HepG2 (cell line): ENCODE data around the gene LAG3. TPM values are rescaled to one million over a fixed set of nuclear protein-coding genes. Genes with fewer than 3 reads are reported as not detected.

Experiments
- ATAC-seq: fragments of 200-7000 bp; cut with Tn5 transposase; 3 replicates; pipeline ENCODE4 v1.9.1; 2020; ENCODE audit warnings: mild to moderate bottlenecking, moderate library complexity
- BruUV-seq: library from RNA; stranded (reverse); fragments of 400-500 nt; replicated peaks from 2 replicates; lab custom pipeline; 2021; lab: Mats Ljungman, UMichigan
- CTCF ChIA-PET: fragments of 300-600 bp; formaldehyde crosslinking; extraction: SDS; loops from one replicate; lab custom pipeline; 2021; ENCODE audit warnings: low total read pairs, inconsistent platforms, low intra/inter-chr PET ratio; lab: Yijun Ruan, JAX
- POLR2A ChIA-PET: fragments of 350-600 bp; sonication (Branson Sonifier 250); formaldehyde crosslinking; loops from one replicate; lab custom pipeline; 2020; ENCODE audit warnings: antibody characterized with exemption, inconsistent platforms; lab: Yijun Ruan, JAX
- DNase-seq: peaks from one replicate; pipeline ENCODE4 v3.0.0-alpha.2; 2015; ENCODE audit warnings: low spot score
- FAIRE-seq: peaks from 3 replicates; lab custom pipeline; 2011; peaks lifted over from hg19 to GRCh38; lab: Jason Lieb, UNC
- H2AFZ ChIP-seq: one replicate; pipeline ENCODE4 v1.6.1; 2011; ENCODE audit warnings: low read length, inconsistent platforms
- H3K27ac ChIP-seq: fragments of 300-600 bp; 3 replicates; pipeline ENCODE4 v1.8.0; 2011; ENCODE audit warnings: mixed run types, mild to moderate bottlenecking, mixed read lengths, low read length, inconsistent platforms; ENCODE audit not compliant: insufficient read depth; ENCODE audit errors: extremely low read length
- H3K27me3 ChIP-seq, 2 experiments: fragments of 200-600 bp in 1 of 2; 2 replicates in 1 of 2; 3 replicates in 1 of 2; pipeline versions ENCODE4 v1.6.0 to v1.8.0; 2011; ENCODE audit warnings: low read length in 2 of 2, mild to moderate bottlenecking in 2 of 2, moderate library complexity in 2 of 2, inconsistent platforms in 1 of 2; ENCODE audit not compliant: insufficient read depth in 2 of 2, control insufficient read depth in 1 of 2
- H3K36me3 ChIP-seq, 2 experiments: fragments of 200-600 bp in 1 of 2; replicated peaks in 1 of 2; 2 replicates in 1 of 2; 3 replicates in 1 of 2; pipeline versions ENCODE4 v1.5.1 to v1.8.0; 2011; ENCODE audit warnings: low read length in 2 of 2, inconsistent platforms in 1 of 2; ENCODE audit not compliant: insufficient read depth in 2 of 2, control insufficient read depth in 1 of 2
- H3K4me1 ChIP-seq: 2 replicates; pipeline ENCODE4 v1.5.1; 2012; ENCODE audit warnings: low read length, inconsistent platforms; ENCODE audit not compliant: insufficient read depth
- H3K4me2 ChIP-seq: 2 replicates; pipeline ENCODE4 v1.6.0; 2011; ENCODE audit warnings: low read depth, low read length, inconsistent platforms
- H3K4me3 ChIP-seq, 3 experiments: fragments of 200-600 bp in 1 of 3; sonication (generic), shearing (Covaris generic) in 1 of 3; replicated peaks in 1 of 3; 2 replicates each; pipeline ENCODE4 v1.5.1; 2011 to 2016; ENCODE audit warnings: low read length in 3 of 3, inconsistent platforms in 2 of 3, low read depth in 2 of 3, mild to moderate bottlenecking in 2 of 3, control low read depth in 1 of 3, mixed read lengths in 1 of 3; ENCODE audit not compliant: insufficient read depth in 1 of 3
- H3K79me2 ChIP-seq: one replicate; pipeline ENCODE4 v1.6.1; 2011; ENCODE audit warnings: low read length, inconsistent platforms; ENCODE audit not compliant: insufficient read depth
- H3K9ac ChIP-seq: 2 replicates; pipeline ENCODE4 v1.6.0; 2011; ENCODE audit warnings: mild to moderate bottlenecking, low read depth, low read length, inconsistent platforms; ENCODE audit not compliant: insufficient read depth
- H3K9me3 ChIP-seq: 2 replicates; pipeline ENCODE4 v1.5.1; 2012; ENCODE audit warnings: mild to moderate bottlenecking, low read length
- H4K20me1 ChIP-seq: 2 replicates; pipeline ENCODE4 v1.6.0; 2011; ENCODE audit warnings: inconsistent platforms, mild to moderate bottlenecking, low read length, moderate library complexity; ENCODE audit not compliant: insufficient read depth
- CCAR2 ChIP-seq: fragments of 200-400 bp; formaldehyde crosslinking; optimal IDR thresholded peaks from 2 replicates; pipeline ENCODE3; 2018; ENCODE audit warnings: low read depth, mild to moderate bottlenecking, low read length, moderate library complexity
- CREB3 ChIP-seq: sonication (generic); formaldehyde crosslinking; IDR thresholded peaks from 2 replicates; pipeline ENCODE4 v1.5.0; 2020; ENCODE audit warnings: missing genetic modification reagents
- DBP ChIP-seq: sonication (generic); formaldehyde crosslinking; IDR thresholded peaks from 2 replicates; pipeline ENCODE4 v1.4.0; 2020; ENCODE audit warnings: missing genetic modification reagents; ENCODE audit errors: not compliant biosample characterization
- ELF3 ChIP-seq: IDR thresholded peaks from 2 replicates; pipeline ENCODE4 v1.6.1; 2016; ENCODE audit warnings: missing genetic modification reagents, missing compliant biosample characterization
- MXD4 ChIP-seq: IDR thresholded peaks from 2 replicates; pipeline ENCODE4 v1.6.1; 2016; ENCODE audit warnings: mild to moderate bottlenecking, missing biosample characterization, missing genetic modification reagents
- MXI1 ChIP-seq: IDR thresholded peaks from 3 replicates; pipeline ENCODE4 v1.6.1; 2012; ENCODE audit warnings: low read depth, low read length, inconsistent platforms, borderline replicate concordance
- MYC ChIP-seq: sonication (generic); formaldehyde crosslinking; IDR thresholded peaks from 2 replicates; pipeline ENCODE4 v1.9.0; 2021; ENCODE audit warnings: missing genetic modification reagents, borderline replicate concordance
- POLR2AphosphoS5 ChIP-seq: IDR thresholded peaks from 2 replicates; pipeline ENCODE4 v1.6.1; 2012; ENCODE audit warnings: low read depth, low read length
- RFX1 ChIP-seq: fragments of 450-650 bp; IDR thresholded peaks from 2 replicates; pipeline ENCODE4 v1.6.1; 2017
- RXRB ChIP-seq: IDR thresholded peaks from 2 replicates; pipeline ENCODE4 v1.6.1; 2016; ENCODE audit warnings: borderline replicate concordance, missing genetic modification reagents, missing compliant biosample characterization
- SAP130 ChIP-seq: IDR thresholded peaks from 2 replicates; pipeline ENCODE4 v1.6.1; 2016; ENCODE audit warnings: low read depth
- SMAD1 ChIP-seq: sonication (generic); formaldehyde crosslinking; IDR thresholded peaks from 2 replicates; pipeline ENCODE4 v1.4.0; 2020; ENCODE audit warnings: missing genetic modification reagents, low read depth, mild to moderate bottlenecking, borderline replicate concordance
- SNAPC2 ChIP-seq: sonication (generic); formaldehyde crosslinking; IDR thresholded peaks from 2 replicates; pipeline ENCODE4 v1.8.1; 2022; ENCODE audit warnings: mild to moderate bottlenecking, missing genetic modification reagents
- TAF1 ChIP-seq: sonication (generic); formaldehyde crosslinking; IDR thresholded peaks from 2 replicates; pipeline ENCODE4 v1.4.0; 2020; ENCODE audit warnings: missing genetic modification reagents
- TBP ChIP-seq: sonication (generic); formaldehyde crosslinking; IDR thresholded peaks from 2 replicates; pipeline ENCODE4 v1.5.0; 2020; ENCODE audit warnings: missing genetic modification reagents
- TEAD3 ChIP-seq: optimal IDR thresholded peaks from 2 replicates; pipeline ENCODE3; 2016; ENCODE audit warnings: borderline replicate concordance
- WIZ ChIP-seq: sonication (generic); formaldehyde crosslinking; IDR thresholded peaks from 2 replicates; pipeline ENCODE4 v1.5.1; 2020; ENCODE audit warnings: mild to moderate bottlenecking, missing genetic modification reagents
- ZFP37 ChIP-seq: sonication (generic); formaldehyde crosslinking; IDR thresholded peaks from 2 replicates; pipeline ENCODE4 v1.4.0; 2020; ENCODE audit warnings: missing genetic modification reagents, borderline replicate concordance
- ZNF383 ChIP-seq: sonication (generic); formaldehyde crosslinking; IDR thresholded peaks from 2 replicates; pipeline ENCODE4 v1.4.0; 2020; ENCODE audit warnings: missing genetic modification reagents, mild to moderate bottlenecking, borderline replicate concordance
- ZNF512 ChIP-seq: sonication (generic); formaldehyde crosslinking; IDR thresholded peaks from 2 replicates; pipeline ENCODE4 v1.4.0; 2020; ENCODE audit warnings: mild to moderate bottlenecking, missing genetic modification reagents
- ZSCAN5A ChIP-seq: sonication (generic); formaldehyde crosslinking; IDR thresholded peaks from 2 replicates; pipeline ENCODE4 v1.8.0; 2022; ENCODE audit warnings: mild to moderate bottlenecking, missing genetic modification reagents, borderline replicate concordance
- WGBS: methylation state at CpG from one replicate; pipeline ENCODE4 v1.1.6; 2017; ENCODE audit warnings: low lambda C conversion rate; 5-methylcytosine and 5-hydroxymethylcytosine counted together
- in situ Hi-C: cut with HindIII; loops from 2 replicates; pipeline ENCODE4 v1.10.0; 2017; ENCODE audit warnings: low pct_unique_long_range_greater_than_20kb; ENCODE audit not compliant: extremely low pct_ligation_motif_present
- intact Hi-C: fragments of 100-400 bp; cut with micrococcal nuclease; formaldehyde crosslinking; loops from one replicate; pipeline ENCODE4 v1.10.0; 2022; ENCODE audit not compliant: unreplicated experiment
- polyA plus RNA-seq, 8 experiments: library from polyadenylated mRNA; depleted of rRNA in 3 of 8; stranded (reverse) in 7 of 8; unstranded in 1 of 8; fragments of >200 nt; fragmentation: Illumina TruSeq in 4 of 8; extraction: Trizol in 4 of 8; gene quantifications; 2 replicates each; pipeline versions ENCODE4 v1.2.1 to v1.2.3, GENCODE V29; 2011 to 2016; ENCODE audit warnings: low read depth in 4 of 8, missing spikeins in 1 of 8, mixed read lengths in 1 of 8; ENCODE audit not compliant: insufficient read depth in 1 of 8
- total RNA-seq, 5 experiments: library from RNA; depleted of rRNA; stranded (reverse); fragments of >200 nt; fragmentation: Illumina TruSeq; extraction: Trizol; gene quantifications; 2 replicates each; pipeline ENCODE4 v1.2.3, GENCODE V29; 2016; ENCODE audit warnings: low read depth in 1 of 5

LAG3 gene
- total and polyA plus RNA-seq, 2 of the 13 experiments (the other 11 are each of a cell fraction or from before 2014, with no cell fraction given): 0.11 to 0.26 TPM

GRCh38 chr12:6827437-6827911, 55.2 kb downstream of the LAG3 start:
- Histone ChIP-seq H4K20me1 (no peaks in the 10 kb centered on the region), H3K4me1 (peaks cover 24% of the 10 kb centered on the region), H3K27me3 (no peaks in the 10 kb centered on the region), H3K79me2 (peaks cover 16% of the 10 kb centered on the region), H2AFZ (no peak overlapping the region), H3K4me2 (peak overlapping the region; percentile 65), H3K4me3 (peak overlapping the region in 1 of 3 experiments; percentile 11; a peak in 1 of 6 replicates), H3K9me3 (no peaks in the 10 kb centered on the region), H3K9ac (0 out of 2 replicates have a peak overlapping the region, but pooled peaks have one; percentile 0), H3K27ac (no peak overlapping the region), H3K36me3 (peaks cover 9 to 14% of the 10 kb centered on the region in 2 experiments; a peak in 4 of 5 replicates)
- in situ Hi-C loops (loop anchor here (5.0 kb wide), 1 partner anchor 75 kb away; the partner anchor contains the start of gene MLF2), intact Hi-C loops (loop anchor here (10.0 kb wide), 1 partner anchor 213 kb away; no protein-coding TSS in a partner anchor)
- POLR2A ChIA-PET: interaction anchor here (1.5 to 4.7 kb wide), 5 partner anchors 25 to 104 kb away, joined by 3 to 20 read pairs (median 15); partner anchors contain the start of genes CDCA3, COPS7A, MLF2 and PTMS
- 38% methylated on average over 5 of the region's 8 CpGs for WGBS
- FAIRE-seq: peak; percentile 85
- DNase-seq: peak; percentile 67
- ATAC-seq: peak; percentile 24
- CTCF ChIA-PET: interaction anchor here (0.8 kb wide), 1 partner anchor 91 kb away, joined by 3 read pairs; no protein-coding TSS in a partner anchor
- TSS peak; percentile 14 for BruUV-seq
- TF ChIP-seq MXD4 (peak; percentile 36; the same call in 1 of the 2 replicates), CCAR2 (peak; percentile 29), ZSCAN5A (CRISPR knock-in tag) (no peak), RXRB (CRISPR knock-in tag) (peak; percentile 16; the same call in 1 of the 2 replicates), MXI1 (peak; percentile 44; the same call in 1 of the 3 replicates), TEAD3 (CRISPR knock-in tag) (peak; percentile 39), MYC (CRISPR knock-in tag) (peak; percentile 61; the same call in 1 of the 2 replicates), WIZ (CRISPR knock-in tag) (no peak), TBP (CRISPR knock-in tag) (no peak), POLR2AphosphoS5 (peak; percentile 53; the same call in 1 of the 2 replicates), DBP (CRISPR knock-in tag) (no peak), RFX1 (no peak), ZFP37 (CRISPR knock-in tag) (no peak), SMAD1 (CRISPR knock-in tag) (0 out of 2 replicates have a peak, but pooled peaks have one; percentile 41), ELF3 (CRISPR knock-in tag) (peak; percentile 20; the same call in 1 of the 2 replicates), TAF1 (CRISPR knock-in tag) (peak; percentile 35; the same call in 1 of the 2 replicates), SAP130 (peak; percentile 42; the same call in 1 of the 2 replicates), SNAPC2 (CRISPR knock-in tag) (no peak), CREB3 (CRISPR knock-in tag) (no peak), ZNF512 (CRISPR knock-in tag) (no peak), ZNF383 (CRISPR knock-in tag) (no peak)
